ENCODE results near the gene REEP5. TPM values are rescaled to one million over a fixed set of nuclear protein-coding genes. Genes with fewer than 3 reads are reported as not detected.
"Not testable (repeated sequence)": the region's sequence is repeated elsewhere in the genome, so short reads cannot be mapped to it uniquely, and the experiment has no call there.

The REEP5 gene
- polyA plus RNA-seq, 1 of the 3 experiments (the other 2 are of a cell fraction), result 124 TPM

GRCh38 chr5:112967520-112968083, 45.6 kb upstream of the REEP5 start:
- no peaks in the 10 kb centered on the region for H4K20me1 ChIP-seq (ENCODE audit: insufficient read depth)
- peaks cover 0 to 4% of the 10 kb centered on the region in 2 experiments; a peak in 1 of 4 replicates for H3K4me1 ChIP-seq (ENCODE audit: control insufficient read depth in 1 of 2, insufficient read depth in 2 of 2, low read depth in 1 of 2, low read length in 1 of 2)
- ChIA-PET CTCF (interaction anchor here (0.7 kb wide), 1 partner anchor 638 kb away, joined by 3 read pairs; no protein-coding TSS in a partner anchor), POLR2A (interaction anchor here (0.9 to 1.3 kb wide), 2 partner anchors 9 kb away, joined by 3 to 4 read pairs; partner anchors contain the start of gene DCP2)
- no peaks in the 10 kb centered on the region for H3K27me3 ChIP-seq (ENCODE audit: insufficient read depth)
- peaks cover 12% of the 10 kb centered on the region for H3F3A ChIP-seq (replicated peaks; ENCODE audit: insufficient read depth)
- DNase-seq, result no peak
- H3K27ac ChIP-seq (ENCODE audit: low read depth in 2 of 2, low read length in 1 of 2), result no peak overlapping the region
- no peaks in the 10 kb centered on the region for H3K9me2 ChIP-seq
- H3K4me2 ChIP-seq, result no peak overlapping the region
- H2AFZ ChIP-seq (ENCODE audit: low read depth), result no peak overlapping the region
- TF ChIP-seq MAX (IDR thresholded peaks at IDR 0.05; ENCODE audit: low read depth), result no peak
- TF ChIP-seq TEAD4 (IDR thresholded peaks at IDR 0.05; ENCODE audit: borderline replicate concordance, insufficient read depth), result no peak
- H3K36me3 ChIP-seq (replicated peaks in 1 of 2; ENCODE audit: control insufficient read depth in 1 of 2, insufficient read depth in 2 of 2, low read length in 1 of 2), result no peaks in the 10 kb centered on the region
- H3K9me3 ChIP-seq, result no peaks in the 10 kb centered on the region
- no peak overlapping the region for H3K4me3 ChIP-seq (ENCODE audit: low read depth in 2 of 2, low read length in 1 of 2)
- WGBS (ENCODE audit: low lambda C conversion rate), result 94% methylated on average over 6 of the region's 6 CpGs
- H3K79me2 ChIP-seq (ENCODE audit: insufficient read depth), result no peaks in the 10 kb centered on the region
- H3K9ac ChIP-seq, result no peak overlapping the region

GRCh38 chr5:112965733-112966306, 43.8 kb upstream of the REEP5 start:
- Histone ChIP-seq H3K79me2 (ENCODE audit: insufficient read depth) (no peaks in the 10 kb centered on the region), H2AFZ (ENCODE audit: low read depth) (no peak overlapping the region), H4K20me1 (ENCODE audit: insufficient read depth) (no peaks in the 10 kb centered on the region), H3K4me2 (no peak overlapping the region), H3K9me2 (no peaks in the 10 kb centered on the region), H3K4me3 (ENCODE audit: low read depth in 2 of 2, low read length in 1 of 2) (no peak overlapping the region), H3K4me1 (ENCODE audit: control insufficient read depth in 1 of 2, insufficient read depth in 2 of 2, low read depth in 1 of 2, low read length in 1 of 2) (peaks cover 2 to 8% of the 10 kb centered on the region in 2 experiments; a peak in 2 of 4 replicates), H3F3A (replicated peaks; ENCODE audit: insufficient read depth) (peaks cover 12% of the 10 kb centered on the region), H3K27me3 (ENCODE audit: insufficient read depth) (no peaks in the 10 kb centered on the region), H3K36me3 (replicated peaks in 1 of 2; ENCODE audit: control insufficient read depth in 1 of 2, insufficient read depth in 2 of 2, low read length in 1 of 2) (no peaks in the 10 kb centered on the region), H3K27ac (ENCODE audit: low read depth in 2 of 2, low read length in 1 of 2) (no peak overlapping the region), H3K9me3 (no peaks in the 10 kb centered on the region), H3K9ac (no peak overlapping the region)
- POLR2A ChIA-PET, result interaction anchor here (1.3 kb wide), 1 partner anchor 11 kb away, joined by 4 read pairs; the partner anchor contains the start of gene DCP2
- CTCF ChIA-PET, result no interaction called here
- DNase-seq, result no peak
- 87% methylated on average over 8 of the region's 8 CpGs for WGBS (ENCODE audit: low lambda C conversion rate)
- no peak for TF ChIP-seq CHD2 (IDR thresholded peaks at IDR 0.05; ENCODE audit: low read length, partially characterized antibody)
- no peak for TF ChIP-seq MAX (IDR thresholded peaks at IDR 0.05; ENCODE audit: low read depth)
- TF ChIP-seq, protein P1, sequence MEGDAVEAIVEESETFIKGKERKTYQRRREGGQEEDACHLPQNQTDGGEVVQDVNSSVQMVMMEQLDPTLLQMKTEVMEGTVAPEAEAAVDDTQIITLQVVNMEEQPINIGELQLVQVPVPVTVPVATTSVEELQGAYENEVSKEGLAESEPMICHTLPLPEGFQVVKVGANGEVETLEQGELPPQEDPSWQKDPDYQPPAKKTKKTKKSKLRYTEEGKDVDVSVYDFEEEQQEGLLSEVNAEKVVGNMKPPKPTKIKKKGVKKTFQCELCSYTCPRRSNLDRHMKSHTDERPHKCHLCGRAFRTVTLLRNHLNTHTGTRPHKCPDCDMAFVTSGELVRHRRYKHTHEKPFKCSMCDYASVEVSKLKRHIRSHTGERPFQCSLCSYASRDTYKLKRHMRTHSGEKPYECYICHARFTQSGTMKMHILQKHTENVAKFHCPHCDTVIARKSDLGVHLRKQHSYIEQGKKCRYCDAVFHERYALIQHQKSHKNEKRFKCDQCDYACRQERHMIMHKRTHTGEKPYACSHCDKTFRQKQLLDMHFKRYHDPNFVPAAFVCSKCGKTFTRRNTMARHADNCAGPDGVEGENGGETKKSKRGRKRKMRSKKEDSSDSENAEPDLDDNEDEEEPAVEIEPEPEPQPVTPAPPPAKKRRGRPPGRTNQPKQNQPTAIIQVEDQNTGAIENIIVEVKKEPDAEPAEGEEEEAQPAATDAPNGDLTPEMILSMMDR (IDR thresholded peaks at IDR 0.05), result no peak
- no peak for TF ChIP-seq NFIC (IDR thresholded peaks at IDR 0.05; ENCODE audit: borderline replicate concordance)
- no peak for TF ChIP-seq SMC3 (IDR thresholded peaks at IDR 0.05; ENCODE audit: low read depth, low read length)
- TF ChIP-seq MEF2A (IDR thresholded peaks at IDR 0.05; ENCODE audit: borderline replicate concordance, low read depth), result no peak
- TF ChIP-seq RXRA (IDR thresholded peaks at IDR 0.05; ENCODE audit: borderline replicate concordance, low read depth), result no peak
- TF ChIP-seq TEAD4 (IDR thresholded peaks at IDR 0.05; ENCODE audit: borderline replicate concordance, insufficient read depth), result no peak
- no peak for TF ChIP-seq EZH2phosphoT487 (IDR thresholded peaks at IDR 0.05; ENCODE audit: borderline replicate concordance, low read depth)
- TF ChIP-seq TCF12 (IDR thresholded peaks at IDR 0.05), result no peak
- no peak for TF ChIP-seq JUND (IDR thresholded peaks at IDR 0.05)
- TF ChIP-seq ZBTB33 (IDR thresholded peaks at IDR 0.05; ENCODE audit: borderline replicate concordance, low read depth), result no peak
- no peak for TF ChIP-seq FOXM1 (IDR thresholded peaks at IDR 0.05; ENCODE audit: low read depth)
- no peak for TF ChIP-seq GABPA (IDR thresholded peaks at IDR 0.05; ENCODE audit: low read depth)
- no peak for TF ChIP-seq ELF1 (IDR thresholded peaks at IDR 0.05)

DNA sequence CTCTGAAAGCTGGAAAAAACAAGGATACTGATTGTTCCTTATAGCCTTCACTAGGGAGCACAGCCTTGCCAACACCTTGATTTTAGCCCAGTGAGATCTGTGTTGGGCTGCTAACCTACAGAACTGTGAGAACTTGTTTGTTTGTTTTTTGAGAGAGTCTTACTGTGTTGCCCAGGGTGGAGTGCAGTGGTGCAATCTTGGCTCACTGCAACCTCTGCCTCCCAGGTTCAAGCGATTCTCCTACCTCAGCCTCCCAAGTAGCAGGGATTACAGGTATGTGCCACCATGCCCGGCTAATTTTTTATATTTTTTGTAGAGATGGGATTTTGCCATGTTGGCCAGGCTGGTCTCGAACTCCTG, 41.3 kb upstream of the REEP5 start:
- H3K79me2 ChIP-seq (ENCODE audit: insufficient read depth); H3K9ac ChIP-seq; POLR2A ChIA-PET; DNase-seq; H3K9me2 ChIP-seq; H3K36me3 ChIP-seq (replicated peaks in 1 of 2; ENCODE audit: control insufficient read depth in 1 of 2, insufficient read depth in 2 of 2, low read length in 1 of 2); H3K27me3 ChIP-seq (ENCODE audit: insufficient read depth); H3K9me3 ChIP-seq; H4K20me1 ChIP-seq (ENCODE audit: insufficient read depth); H2AFZ ChIP-seq (ENCODE audit: low read depth); H3K4me3 ChIP-seq (ENCODE audit: low read depth in 2 of 2, low read length in 1 of 2): not testable (repeated sequence)
- WGBS (ENCODE audit: low lambda C conversion rate), result 76% methylated on average over 2 of the region's 3 CpGs
- CTCF ChIA-PET, result interaction anchor here (1.2 to 1.9 kb wide), 3 partner anchors 16 to 42 kb away, joined by 3 to 5 read pairs (median 3); partner anchors contain the start of gene REEP5
- 0 out of 2 replicates have a peak overlapping the region, but pooled peaks have one; percentile 60 for H3K4me2 ChIP-seq
- H3K4me1 ChIP-seq (ENCODE audit: control insufficient read depth in 1 of 2, insufficient read depth in 2 of 2, low read depth in 1 of 2, low read length in 1 of 2), result peaks cover 4 to 25% of the 10 kb centered on the region in 2 experiments
- H3F3A ChIP-seq (replicated peaks; ENCODE audit: insufficient read depth), result peaks cover 30% of the 10 kb centered on the region
- peak overlapping the region in 1 of 2 experiments; percentile 80; a peak in 2 of 4 replicates for H3K27ac ChIP-seq (ENCODE audit: low read depth in 2 of 2, low read length in 1 of 2)

All from SK-N-SH (cell line).